Activated CD4-positive, CD25-positive, alpha-beta regulatory T cell treated with anti-CD3 and anti-CD28 coated beads, Interleukin-2, amount 50 U/mL, for 16 hours (primary cell): ENCODE results near the gene FUBP3.

Experiments used
- DNase-seq: peaks from one replicate; pipeline ENCODE4 v3.0.0-alpha.2; 2020; ENCODE audit warnings: low read depth, low spot score

The FUBP3 gene

DNA sequence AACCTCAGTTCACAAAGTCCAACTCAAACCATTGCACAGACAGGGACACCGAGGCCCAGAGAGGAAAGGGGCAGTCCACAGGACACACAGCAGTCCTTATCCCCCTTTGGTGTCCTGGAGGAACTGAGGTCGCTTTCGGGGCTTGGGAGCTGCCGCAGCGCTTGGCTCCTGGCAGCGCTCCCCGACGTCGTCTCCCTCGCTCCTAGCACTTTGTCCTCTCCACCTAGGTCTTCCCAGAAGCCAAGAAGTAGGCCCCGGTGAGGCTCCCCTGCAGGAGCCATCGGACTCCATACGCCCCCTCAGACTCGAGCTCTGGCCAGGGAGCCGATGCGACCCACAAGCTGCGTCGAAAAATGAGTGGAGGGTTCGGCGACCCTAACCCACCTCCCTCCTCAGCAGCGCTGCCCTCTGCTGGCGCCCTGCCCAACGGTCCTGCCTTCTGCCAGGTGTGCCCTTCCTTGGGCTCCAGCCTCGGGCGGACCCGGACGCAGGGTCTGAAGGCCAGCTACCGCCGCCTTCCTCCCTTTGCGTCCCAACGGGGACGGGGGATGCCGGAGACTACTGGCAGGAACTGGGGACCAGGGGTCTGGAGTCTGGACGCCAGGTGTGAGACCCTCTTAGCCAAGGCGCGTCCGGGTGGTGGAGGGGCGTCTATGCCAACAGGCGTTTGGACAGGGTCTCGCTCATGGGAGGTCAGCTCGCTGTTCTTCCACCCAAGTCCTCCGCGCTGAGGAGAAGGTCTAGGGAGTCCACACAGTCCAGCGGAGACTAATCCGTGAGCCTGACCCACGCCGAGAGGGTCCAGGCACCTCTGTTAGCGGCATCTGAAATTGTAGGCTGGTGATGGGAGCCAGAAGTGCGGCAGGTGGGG lies 83.0 kb downstream of the FUBP3 start:
- no peak for DNase-seq

DNA sequence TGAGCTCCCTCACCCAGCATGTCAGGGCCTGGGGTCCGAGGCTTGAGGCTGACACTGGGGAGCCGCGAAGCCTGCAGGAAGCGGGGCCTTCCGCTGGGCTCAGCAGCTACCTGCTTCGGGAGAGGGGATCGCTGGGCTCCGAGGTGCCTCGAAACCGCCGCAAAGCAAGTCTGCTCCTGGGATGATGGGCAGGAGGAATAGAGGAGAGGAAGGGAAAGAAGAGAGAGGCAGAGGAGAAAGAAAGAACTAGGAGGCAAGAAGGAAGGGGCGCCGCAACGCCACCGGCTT lies 83.5 kb downstream of the FUBP3 start:
- no peak for DNase-seq

DNA sequence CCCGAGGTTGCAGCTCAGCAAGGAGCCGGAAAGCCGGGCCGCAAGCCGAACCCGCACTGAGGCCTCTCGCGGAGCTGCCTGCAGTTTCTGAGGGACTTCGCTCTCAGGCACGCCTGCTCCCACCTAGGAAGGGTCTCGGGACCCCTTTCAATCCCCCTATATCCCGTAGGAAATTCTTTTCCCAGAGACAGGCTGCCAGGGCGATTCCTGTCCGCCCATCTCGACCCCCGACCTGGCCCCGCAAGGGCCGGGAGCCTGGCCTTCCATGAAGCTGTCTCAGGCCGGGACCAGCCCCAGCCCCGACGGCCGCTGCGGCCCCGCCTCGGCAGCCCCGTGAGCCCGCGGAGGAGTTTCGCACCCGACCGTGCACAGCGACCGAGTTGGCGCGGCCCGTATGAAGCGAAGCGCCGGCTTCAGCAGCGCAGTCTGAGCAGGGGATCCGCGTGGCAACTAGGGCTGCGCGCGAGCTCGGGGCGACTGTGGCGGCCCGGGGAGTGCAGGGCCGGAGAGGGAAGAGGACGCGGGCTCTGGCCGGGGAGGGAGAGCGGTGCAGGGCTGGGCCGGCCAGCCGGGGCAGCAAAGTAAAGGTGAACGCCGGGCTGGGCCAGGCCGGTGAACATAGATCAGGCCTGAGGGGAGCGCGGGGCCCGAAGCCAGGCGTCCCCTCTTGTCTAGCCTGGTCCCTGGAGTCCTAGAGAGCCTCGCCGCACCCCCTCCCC lies 84.0 kb downstream of the FUBP3 start:
- DNase-seq = no peak

DNA sequence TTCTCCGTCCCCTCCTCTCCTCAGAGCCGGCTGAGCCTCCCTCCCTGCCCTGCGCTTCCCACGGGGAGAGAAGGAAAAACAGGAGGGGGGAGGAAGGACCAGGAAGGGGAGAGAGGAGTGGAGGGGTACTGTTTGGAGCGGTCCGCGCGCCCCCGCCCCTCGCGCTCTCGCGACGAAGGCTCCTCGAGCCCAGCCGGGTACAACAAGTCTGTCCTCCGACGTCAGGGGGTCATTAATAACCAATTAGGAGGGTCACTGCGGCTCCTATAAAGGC lies 84.5 kb downstream of the FUBP3 start:
- no peak for DNase-seq

DNA sequence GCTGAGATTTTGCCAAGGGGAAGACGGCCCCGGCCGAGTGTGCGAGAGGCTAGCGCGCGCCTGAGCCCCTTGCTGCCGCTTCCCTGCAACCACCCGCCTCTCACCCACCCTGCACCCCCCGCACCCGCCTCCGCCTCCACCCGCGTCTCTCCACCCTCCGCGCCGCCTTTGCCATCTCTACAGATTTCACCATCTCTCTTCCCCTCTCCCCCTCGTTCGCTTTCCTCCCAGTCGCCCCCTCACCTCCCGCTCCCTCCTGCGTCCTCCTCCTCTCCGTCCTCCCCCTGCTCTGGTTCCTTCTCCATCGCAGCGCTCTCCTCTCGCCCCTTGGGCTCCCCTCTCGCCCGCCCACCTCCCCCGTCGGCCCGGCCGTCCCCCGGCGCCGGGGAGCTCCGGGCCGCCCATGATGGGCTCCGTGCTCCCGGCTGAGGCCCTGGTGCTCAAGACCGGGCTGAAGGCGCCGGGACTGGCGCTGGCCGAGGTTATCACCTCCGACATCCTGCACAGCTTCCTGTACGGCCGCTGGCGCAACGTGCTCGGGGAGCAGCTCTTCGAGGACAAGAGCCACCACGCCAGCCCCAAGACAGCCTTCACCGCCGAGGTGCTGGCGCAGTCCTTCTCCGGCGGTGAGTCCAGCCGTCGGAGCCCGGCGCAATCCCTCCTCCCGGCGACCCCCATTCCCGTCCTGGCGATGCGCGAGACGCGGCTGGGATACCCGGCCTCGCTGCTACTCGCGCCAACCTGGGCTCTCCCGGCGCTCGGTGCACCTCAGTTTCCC lies 85.1 kb downstream of the FUBP3 start, which contains the start of gene PRDM12:
PRDM12 (plus strand) TSS at position 344 of the 778 bp plus-strand sequence; CDS start at position 404, 60 bp downstream.
- no peak for DNase-seq

DNA sequence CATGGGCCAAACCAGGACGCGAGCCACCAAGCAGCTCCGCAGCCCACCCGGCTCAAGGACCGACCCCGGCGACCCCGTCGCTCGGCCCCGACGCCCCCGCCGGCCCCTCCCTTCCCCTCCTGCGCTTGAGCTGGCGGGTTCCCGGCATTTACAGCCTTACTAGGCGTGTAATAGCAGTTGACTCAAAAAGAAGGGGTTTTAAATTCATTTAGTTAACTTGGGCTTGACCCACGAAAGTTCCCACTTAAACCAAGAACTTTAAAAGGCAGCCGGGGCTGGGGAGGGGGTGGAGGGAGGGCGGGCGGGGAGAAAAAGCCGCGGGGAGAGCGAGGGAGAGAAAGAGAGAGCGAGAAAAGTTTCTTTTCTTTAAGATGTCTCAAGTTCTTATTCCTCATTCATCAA lies 85.7 kb downstream of the FUBP3 start:
- DNase-seq = no peak

DNA sequence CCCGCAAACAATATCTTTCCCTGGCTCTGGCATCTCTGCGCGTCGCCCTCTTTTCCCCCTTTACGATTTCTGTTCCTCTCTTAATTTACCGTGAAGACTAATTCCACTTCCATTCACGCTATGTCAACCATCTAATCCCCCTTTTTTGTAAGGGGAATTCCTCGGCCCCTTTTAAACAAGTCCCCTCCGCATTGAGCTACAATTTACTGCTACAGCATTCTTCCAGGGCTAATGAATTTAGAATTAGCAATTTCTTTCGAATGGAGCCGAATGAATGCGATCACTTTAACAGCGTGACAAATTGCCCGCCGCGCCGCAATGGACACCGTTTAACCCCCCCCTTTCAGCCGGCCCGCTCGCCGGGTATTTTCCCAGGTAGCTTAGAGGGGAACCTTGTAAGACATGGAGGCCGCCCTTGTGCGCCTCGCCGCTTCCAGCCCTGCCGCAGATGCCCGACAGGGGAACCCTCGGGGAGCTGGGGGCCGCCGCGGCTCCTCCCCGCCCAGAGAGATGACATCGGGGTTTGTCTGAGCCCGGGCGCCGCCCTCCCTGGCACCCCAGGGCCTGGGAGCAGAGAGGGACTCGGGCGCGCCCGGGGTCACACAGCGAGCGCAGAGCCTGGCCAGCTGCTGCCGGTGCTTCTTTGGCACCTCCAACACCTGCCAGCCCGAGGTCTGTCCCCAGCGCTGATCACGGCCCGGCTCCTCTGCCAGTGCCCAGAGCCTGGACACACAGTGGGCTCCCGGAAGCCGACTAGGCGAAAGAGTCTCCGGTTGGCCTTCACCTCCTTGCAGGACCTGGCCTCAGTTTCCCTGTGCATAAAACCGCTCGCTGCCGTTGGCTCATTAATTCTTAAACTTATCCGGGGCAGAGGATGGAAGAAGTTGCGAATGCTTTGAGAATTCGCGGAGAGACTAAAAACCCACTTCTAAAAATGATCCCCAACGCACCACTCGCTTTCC lies 86.3 kb downstream of the FUBP3 start:
- DNase-seq = no peak

DNA sequence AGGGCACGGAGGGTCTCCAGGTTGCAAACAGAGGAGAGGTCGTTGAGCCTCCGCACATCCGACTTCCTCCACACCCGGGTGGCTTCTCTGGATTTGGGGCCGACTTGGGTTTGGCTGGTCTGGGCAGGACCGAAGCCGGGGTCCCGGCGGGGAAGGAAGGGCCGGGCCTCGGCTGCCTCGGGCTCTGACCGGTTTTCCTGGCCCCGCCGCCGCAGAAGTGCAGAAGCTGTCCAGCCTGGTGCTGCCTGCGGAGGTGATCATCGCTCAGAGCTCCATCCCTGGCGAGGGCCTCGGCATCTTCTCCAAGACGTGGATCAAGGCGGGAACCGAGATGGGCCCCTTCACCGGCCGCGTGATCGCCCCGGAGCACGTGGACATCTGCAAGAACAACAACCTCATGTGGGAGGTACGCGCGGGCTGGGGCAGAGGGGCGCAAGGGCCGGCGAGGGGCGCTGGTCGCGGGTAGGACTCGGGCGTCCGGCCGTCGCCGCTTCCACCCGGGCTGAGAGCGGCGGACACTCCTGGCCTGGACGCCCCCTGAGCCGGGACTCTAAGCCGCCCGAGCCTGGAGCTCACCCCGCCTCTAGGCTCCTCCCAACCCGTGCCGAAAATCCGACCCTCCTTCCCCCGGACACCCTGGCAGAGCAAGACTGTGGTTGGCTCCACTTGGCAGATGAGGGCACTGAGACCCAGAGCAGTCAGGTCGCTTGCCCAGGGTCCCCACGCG lies 87.2 kb downstream of the FUBP3 start:
- no peak for DNase-seq

DNA sequence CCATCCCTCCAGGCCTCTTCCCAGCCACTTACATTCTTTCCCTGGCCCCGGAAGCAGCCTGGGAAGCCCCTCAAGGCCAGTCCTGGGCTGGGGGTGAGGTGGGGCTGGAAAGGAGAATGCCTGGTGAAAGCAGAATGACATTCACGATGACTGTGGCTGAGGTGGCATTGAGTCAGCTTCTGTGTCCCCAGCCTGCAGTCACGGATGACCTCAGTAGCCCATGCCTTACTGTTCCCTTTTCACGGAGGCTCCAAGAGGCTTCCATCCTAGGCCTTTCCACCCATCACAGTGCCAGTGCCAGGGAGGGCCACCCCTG lies 87.7 kb downstream of the FUBP3 start:
- DNase-seq = no peak

DNA sequence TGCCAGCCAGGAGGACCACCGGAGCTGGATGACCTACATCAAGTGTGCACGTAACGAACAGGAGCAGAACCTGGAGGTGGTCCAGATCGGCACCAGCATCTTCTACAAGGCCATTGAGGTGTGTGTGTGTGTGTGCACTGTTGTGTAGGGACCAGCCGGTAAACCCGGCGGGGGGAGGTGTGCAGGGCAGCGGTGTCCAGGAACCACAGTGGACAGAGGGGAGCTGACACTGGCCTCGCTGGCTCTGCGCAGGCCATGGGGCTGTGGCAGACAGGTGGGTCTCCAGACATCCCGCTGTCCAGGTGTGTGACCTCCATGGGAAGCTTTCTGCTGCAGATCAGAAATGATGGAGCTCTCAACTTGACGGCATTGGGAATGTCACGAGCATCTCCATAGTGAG lies 88.8 kb downstream of the FUBP3 start:
- DNase-seq = no peak

DNA sequence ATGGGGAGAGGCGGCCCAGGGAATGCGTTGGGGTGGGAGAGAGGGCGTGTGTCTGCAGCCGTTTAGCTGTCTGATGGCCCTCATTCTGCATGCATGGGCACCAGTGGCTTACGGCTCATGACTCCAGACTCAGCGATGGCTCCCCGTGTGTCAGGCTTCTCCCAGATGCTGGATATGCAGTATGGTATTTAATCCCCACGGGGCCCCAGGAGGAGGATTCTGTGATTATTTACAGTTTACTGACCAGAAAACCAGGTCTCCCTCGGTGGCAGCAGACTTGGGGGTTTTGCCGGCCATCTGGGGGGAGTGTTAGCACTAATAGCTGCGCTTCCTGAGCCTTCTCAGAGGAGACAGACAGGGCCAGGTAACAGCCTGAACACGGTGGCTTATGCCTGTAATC lies 89.3 kb downstream of the FUBP3 start:
- no peak for DNase-seq

DNA sequence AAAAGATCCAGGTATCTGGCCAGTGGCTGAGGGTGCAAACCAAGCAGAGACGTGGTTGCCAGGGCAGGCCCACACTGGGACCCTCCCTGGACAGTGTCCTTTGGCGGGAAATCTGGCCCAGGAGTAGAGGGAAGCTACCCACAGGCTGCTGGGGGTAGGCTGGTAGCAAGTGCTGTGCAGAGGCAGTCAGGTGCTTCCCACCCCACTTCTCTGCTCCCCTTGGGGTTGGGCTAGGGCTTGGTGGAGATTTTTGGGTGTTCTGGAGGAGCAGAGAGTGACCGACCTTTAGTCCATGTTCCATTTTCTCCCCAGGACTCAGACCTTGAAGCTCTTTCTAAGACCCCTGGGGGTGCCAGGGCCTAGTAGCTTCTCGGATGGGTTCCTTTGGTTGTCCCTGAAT lies 90.6 kb downstream of the FUBP3 start:
- no peak for DNase-seq

DNA sequence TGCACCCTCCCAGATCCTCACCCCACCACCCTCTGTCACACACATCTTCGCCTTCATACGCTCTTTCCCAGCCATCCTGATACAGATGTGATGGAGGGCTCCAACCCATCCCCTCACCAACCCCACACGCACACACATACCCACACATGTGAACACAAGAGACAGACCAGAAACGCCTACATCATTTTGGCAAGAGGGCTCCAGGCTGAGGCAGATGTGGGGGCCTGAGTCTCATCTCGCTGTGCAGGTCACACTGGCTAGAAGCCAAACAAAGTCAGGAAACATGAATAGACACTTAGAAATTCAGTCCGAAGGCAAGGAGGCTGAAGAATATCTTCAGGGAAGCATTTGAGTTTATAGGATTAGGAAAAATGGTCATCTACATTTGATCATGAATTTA lies 91.3 kb downstream of the FUBP3 start:
- no peak for DNase-seq

DNA sequence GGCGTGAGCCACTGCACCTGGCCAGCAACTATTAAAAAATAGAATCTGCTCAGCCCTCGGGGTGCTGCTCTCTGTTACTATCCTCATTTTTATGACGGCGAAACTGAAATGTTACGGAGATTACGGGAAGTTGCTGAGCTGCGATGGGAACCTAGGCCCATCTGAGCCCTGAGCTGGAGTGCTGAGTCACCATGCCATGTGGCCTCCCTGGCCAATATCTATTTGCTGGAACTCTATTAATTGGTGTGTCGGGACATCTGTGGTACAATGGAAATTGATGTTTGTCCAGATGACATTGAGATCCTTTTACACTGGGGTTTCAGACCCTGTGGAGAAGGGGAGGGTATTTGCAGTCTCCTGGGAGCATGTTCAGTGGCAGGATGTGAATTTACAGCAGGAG lies 93.1 kb downstream of the FUBP3 start:
- no peak for DNase-seq

DNA sequence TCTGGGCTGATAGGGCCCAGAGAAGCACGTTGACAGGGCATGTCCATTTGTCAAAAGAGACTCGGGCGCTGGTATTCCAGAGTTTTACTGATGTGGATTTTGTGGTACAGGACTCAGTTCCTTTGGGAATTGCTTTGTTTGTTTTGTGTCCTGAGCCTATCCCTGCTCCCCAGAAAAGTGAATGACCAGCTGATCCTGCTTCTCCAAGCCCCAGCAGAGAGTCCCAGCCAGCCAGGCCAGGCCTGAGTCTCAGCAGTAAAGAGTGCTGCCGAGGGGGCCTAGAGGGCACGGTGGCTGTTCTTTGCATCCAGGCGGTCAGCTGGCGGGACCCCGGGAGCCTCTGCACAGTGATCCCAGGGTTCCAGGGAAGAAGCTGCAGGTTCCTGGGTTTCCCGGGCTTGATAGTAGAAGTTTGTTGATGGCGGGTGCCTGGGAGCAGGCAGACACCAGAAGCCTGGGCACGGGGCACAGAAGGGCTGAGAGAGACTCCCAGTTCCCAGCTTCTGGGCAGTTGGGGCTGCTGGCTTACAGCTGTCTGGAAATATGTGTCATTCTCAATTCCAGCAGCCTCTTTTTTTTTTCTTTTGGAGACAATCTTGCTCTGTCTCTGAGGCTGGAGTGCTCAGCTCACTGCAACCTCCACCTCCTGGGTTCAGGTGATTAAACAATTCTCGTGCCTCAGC lies 93.7 kb downstream of the FUBP3 start:
- no peak for DNase-seq

DNA sequence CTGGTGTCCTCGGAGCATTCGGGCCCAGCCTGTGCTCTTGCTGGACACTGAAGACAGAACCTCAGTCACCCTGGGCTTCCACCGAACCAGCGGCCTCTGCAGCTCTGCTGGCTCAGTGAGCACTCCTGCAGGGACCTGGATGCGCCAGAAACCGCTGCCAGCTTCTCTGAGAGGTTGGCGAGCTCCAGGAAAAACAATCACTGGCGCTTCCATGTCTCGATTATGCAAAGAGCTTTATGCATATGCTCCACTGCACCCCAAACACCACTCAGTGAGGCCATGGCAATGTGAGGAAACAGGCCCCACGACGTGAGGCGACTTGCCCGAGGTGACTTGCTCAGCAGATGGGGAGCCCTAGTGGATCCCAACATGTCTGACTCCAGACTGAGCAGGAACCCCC lies 96.0 kb downstream of the FUBP3 start:
- DNase-seq = no peak

DNA sequence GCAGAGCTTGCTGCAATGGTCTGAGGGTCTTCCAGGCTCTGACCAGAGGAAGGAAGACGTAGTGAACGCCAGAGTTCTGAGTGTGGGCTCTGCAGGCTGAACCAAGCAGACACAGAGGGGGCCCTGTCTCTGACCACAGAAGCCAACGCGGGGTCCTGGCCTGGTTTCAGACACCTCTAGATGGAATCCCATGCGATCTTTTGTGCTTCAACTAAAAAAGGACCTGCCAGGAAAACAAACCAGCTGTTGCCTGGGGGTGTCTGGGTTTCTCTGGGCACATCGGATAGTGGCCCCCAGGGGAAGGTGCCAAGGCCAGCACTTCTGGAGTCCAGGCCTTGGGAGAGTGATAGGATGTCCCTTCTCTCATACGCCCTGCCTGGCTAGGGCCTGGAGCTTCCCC lies 97.9 kb downstream of the FUBP3 start:
- DNase-seq = no peak

DNA sequence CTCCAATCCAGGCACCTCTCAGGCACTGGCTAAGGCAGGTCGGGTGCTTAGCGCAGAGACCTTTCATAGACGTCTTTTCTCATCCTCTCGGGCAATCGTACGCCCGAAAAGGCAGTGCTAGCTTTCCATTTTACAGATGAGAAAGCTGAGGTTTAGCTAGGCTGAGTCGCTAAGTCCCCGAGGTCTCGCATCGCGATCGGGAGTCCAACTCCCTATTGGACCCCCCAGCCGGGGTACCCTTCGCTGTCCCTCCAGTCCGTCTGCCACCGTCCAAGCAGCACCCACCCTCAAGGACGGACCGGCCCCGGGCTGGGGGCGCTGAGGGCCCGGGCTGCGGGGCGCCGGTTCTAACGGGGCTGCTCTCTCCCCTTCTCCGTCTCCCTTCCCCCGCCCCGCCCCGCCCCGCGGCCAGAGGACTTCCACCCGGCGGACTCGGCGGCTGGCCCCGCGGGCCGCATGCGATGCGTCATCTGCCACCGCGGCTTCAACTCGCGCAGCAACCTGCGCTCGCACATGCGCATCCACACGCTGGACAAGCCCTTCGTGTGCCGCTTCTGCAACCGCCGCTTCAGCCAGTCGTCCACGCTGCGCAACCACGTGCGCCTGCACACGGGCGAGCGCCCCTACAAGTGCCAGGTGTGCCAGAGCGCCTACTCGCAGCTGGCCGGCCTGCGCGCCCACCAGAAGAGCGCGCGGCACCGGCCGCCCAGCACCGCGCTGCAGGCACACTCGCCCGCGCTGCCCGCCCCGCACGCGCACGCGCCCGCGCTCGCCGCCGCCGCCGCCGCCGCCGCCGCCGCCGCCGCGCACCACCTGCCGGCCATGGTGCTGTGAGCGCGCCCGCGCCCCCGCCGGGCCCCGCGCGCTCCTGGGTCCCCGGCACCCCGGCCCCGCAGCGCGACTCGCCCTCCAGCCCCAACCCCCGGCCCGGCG lies 101.7 kb downstream of the FUBP3 start:
- no peak for DNase-seq

DNA sequence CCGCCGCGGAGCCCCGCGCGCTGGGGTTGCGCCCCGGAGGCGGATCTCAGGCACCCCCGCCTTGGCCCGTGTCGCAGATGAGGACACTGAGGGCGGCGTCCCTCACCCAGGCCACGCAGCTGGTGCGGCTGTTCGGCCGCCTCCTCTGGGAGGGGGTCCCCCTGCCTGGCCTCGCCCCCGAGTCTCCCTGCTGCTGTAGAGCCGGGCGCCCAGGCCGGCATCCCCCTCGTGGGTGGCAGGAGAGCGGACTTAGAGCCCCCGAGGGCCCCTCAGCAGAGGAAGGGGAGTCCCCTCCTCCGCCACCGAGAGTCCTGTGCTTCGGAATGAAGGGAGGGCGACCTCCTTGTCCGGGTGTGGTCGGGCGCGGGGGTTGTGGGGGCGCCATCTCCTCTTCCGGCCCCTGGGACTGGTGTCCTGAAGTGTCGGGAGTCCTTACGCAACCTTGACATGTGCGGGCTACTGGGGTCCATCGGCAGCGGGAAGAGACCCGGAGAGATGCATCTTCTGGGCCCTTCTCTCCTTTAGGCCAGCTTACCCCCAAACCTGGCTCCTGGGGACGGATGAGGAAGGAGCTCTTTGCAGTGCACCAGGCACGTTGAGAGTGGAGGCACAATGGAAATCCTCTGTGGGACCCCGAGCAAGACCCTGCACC lies 102.5 kb downstream of the FUBP3 start:
- DNase-seq = no peak
